GM12874 (cell line): ENCODE measurements around the gene CYP2A13.

ENCODE experiments used
- TF ChIP-seq, protein P1 (sequence below): IDR thresholded peaks from 2 replicates; pipeline ENCODE4 v1.5.1; 2011; ENCODE audit warnings: low read depth, mild to moderate bottlenecking, control low read depth, low read length, moderate library complexity; ENCODE audit not compliant: insufficient read depth

The CYP2A13 gene, protein sequence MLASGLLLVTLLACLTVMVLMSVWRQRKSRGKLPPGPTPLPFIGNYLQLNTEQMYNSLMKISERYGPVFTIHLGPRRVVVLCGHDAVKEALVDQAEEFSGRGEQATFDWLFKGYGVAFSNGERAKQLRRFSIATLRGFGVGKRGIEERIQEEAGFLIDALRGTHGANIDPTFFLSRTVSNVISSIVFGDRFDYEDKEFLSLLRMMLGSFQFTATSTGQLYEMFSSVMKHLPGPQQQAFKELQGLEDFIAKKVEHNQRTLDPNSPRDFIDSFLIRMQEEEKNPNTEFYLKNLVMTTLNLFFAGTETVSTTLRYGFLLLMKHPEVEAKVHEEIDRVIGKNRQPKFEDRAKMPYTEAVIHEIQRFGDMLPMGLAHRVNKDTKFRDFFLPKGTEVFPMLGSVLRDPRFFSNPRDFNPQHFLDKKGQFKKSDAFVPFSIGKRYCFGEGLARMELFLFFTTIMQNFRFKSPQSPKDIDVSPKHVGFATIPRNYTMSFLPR

DNA sequence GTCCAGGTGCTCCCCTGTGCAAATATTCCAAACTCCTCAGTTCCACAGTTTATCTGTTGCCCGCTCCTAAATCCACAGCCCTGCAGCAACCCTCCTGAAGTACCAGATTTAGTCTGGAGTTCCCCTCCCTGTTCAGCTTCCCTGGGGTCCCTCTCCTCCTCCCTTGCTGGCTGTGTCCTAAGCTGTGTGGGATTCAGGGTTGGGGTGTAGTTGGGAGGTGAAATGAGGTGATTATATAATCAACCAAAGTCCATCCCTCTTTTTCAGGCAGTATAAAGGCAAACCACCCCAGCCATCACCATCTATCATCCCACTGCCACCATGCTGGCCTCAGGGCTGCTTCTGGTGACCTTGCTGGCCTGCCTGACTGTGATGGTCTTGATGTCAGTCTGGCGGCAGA lies at the start of gene CYP2A13:
TSS of gene CYP2A13 (plus strand) at position 301 of the 400 bp plus-strand sequence. CDS start at position 322, 21 bp downstream.
- TF ChIP-seq, protein P1, sequence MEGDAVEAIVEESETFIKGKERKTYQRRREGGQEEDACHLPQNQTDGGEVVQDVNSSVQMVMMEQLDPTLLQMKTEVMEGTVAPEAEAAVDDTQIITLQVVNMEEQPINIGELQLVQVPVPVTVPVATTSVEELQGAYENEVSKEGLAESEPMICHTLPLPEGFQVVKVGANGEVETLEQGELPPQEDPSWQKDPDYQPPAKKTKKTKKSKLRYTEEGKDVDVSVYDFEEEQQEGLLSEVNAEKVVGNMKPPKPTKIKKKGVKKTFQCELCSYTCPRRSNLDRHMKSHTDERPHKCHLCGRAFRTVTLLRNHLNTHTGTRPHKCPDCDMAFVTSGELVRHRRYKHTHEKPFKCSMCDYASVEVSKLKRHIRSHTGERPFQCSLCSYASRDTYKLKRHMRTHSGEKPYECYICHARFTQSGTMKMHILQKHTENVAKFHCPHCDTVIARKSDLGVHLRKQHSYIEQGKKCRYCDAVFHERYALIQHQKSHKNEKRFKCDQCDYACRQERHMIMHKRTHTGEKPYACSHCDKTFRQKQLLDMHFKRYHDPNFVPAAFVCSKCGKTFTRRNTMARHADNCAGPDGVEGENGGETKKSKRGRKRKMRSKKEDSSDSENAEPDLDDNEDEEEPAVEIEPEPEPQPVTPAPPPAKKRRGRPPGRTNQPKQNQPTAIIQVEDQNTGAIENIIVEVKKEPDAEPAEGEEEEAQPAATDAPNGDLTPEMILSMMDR: no peak

DNA sequence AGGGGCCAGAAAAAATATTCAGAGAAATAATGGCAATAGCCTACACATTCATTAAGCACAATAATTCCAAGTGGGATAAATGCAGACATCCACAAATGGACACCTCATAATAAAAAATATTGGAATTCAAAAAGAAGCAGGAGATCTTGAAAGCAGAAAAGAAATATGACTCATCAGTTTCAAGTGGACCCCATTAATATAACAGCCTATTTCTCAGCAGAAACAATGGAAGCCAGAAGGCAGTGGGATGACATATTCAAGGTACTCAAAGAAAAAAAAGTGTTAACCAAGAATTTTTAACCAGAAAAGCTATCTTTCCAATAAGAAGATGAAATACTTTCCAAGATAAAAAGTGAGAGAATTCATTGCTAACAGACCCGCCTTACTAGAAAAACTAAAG lies 48.4 kb upstream of the CYP2A13 start:
- TF ChIP-seq, protein P1: no peak

DNA sequence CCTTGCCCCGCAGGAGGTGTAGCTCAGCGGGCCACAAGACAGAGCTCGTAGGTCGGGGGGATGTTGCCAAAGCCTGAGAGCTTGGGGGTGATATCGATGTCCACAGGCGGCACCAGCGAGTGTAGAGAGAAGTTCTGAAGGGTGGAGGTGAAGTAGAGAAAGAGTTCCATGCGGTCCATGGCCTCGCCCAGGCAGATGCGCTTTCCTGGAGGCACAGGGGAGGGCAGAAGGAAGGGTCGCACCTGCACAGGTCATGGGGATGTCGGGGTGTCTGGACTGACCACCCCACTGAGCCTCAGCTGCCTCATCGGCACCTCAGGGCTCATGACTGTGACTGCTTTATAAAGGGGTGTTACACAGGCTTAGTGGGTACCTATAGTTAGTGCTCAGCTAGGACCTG lies 37.8 kb upstream of the CYP2A13 start:
- TF ChIP-seq, protein P1: no peak

DNA sequence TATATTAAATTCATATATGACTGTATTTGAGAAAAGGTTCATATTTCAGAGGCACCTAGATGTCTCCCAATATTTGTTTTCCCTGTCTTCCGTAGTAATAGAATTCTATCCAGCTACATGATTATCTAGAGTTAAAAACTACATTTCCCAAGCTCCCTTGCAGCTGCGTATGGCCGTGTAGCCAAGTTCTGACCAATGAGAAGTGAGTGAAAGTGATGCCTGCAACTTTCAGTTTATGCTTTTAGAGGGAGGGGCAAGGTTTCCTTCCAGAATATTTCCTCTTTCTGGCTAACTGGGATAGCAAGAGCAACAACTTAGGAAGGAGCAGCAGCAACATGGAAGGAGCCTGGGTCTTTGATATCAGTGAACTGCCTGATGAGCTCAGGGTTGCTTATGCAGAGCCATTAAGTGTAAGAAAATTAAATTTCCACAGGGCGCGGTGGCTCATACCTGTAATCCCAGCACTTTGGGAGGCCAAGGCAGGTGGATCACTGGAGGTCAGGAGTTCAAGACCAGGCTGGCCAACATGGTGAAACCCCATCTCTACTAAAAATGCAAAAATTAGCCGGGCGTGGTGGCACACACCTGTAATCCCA lies 23.2 kb upstream of the CYP2A13 start:
- TF ChIP-seq, protein P1: no peak

DNA sequence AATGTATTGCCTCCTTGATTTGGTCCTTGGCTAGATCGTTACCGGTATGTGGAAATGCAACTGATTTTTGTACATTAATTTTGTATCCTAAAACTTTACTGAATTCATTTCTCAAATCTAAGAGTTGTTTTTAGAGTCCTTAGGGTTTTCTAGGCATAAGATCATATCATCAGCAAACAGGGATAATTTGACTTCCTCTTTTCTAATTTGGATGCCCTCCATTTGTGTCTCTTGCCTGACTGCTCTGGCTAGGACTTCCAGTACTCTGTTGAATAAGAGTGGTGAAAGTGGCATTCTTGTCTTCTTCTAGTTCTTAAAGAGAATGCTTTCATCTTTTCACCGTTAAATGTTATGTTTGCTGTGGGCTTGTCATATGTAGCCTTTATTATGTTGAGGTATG lies 12.0 kb upstream of the CYP2A13 start:
- TF ChIP-seq, protein P1: no peak

DNA sequence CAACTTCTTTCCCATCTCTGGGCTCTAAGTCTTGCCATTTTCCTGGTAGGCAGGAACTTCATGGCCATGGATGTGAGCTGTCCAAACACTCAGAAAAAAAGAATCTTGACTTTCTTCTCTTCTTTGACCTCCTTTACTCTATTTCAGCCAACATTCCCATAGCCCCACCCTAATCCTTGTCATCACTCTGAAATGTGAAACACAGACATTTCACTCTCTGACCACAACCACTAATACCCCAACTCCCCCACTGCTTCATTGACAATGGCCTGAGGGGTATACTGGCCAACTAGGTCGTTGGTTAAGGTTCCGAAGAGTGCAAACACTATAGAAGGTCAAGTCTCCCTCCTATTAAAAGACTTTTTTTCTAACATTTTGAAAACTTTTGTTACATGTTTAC lies 4.7 kb upstream of the CYP2A13 start:
- TF ChIP-seq, protein P1: no peak

DNA sequence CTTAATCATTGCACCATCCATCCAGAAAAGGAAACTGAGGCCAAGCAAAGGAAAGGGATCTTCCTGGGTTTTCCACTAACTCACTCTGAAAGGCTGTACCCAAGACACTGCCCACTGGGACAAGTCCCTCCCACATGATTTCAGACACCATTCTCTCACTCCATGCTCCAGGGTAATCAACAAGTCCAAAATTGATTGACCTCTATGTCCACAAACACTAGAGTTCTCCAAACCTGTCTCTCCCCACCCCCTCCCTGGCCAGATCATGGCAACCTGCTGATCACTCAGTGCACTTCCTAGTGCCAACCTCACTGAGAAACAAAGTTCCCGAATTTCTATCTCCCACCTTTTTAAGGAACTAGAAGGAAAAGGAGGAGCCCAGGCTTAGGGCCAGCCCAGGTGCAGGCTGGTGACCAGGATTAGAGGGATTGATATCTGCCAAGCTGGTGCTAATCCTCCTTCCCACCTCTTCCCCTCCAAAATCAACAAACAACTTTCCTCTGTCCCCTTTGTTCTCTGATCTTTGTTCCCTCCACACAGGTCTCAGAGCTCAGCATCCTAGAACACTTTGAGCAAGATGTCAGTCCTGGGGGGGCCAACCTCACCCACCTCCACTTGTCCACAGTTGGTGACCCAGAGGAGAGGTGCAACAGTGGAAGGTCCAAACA lies 2.4 kb upstream of the CYP2A13 start:
- TF ChIP-seq, protein P1: no peak
